ENCODE measurements around the gene TBCCD1.

DNA sequence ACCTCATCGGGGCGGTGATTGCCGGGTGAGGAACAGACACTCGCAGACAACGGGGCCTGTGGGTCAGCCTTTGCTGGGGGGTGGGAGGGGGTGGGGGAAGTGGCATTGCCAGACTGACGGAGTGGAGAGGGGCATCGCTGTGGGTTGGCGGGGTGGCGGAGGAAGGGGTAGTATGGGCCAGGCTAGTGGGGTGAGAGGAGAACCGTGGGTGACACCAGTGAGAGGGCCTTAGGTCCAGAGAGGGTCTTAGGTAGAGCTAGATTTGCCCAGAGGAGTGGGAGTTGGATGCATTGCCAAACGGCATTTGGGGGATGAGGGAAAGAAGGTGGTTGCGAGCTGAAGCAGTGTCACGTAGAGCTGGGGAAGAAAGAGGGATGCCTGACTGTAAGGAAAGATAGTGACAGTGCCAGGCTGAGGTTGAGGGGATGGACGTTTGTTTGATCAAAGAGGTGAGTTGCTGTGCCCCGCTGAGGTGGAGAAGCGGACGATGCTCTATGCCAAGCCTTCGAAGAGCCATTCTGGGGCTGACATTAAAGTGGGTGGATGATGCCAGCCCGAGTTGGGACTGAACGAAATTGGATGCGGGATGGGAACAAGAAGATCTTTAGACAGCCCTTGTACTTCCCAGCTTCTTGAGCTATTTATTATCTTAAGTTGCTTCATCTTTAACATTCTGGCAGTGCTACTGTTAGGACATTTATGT, 4.0 kb upstream of the TBCCD1 start:
- TF ChIP-seq, protein P1, sequence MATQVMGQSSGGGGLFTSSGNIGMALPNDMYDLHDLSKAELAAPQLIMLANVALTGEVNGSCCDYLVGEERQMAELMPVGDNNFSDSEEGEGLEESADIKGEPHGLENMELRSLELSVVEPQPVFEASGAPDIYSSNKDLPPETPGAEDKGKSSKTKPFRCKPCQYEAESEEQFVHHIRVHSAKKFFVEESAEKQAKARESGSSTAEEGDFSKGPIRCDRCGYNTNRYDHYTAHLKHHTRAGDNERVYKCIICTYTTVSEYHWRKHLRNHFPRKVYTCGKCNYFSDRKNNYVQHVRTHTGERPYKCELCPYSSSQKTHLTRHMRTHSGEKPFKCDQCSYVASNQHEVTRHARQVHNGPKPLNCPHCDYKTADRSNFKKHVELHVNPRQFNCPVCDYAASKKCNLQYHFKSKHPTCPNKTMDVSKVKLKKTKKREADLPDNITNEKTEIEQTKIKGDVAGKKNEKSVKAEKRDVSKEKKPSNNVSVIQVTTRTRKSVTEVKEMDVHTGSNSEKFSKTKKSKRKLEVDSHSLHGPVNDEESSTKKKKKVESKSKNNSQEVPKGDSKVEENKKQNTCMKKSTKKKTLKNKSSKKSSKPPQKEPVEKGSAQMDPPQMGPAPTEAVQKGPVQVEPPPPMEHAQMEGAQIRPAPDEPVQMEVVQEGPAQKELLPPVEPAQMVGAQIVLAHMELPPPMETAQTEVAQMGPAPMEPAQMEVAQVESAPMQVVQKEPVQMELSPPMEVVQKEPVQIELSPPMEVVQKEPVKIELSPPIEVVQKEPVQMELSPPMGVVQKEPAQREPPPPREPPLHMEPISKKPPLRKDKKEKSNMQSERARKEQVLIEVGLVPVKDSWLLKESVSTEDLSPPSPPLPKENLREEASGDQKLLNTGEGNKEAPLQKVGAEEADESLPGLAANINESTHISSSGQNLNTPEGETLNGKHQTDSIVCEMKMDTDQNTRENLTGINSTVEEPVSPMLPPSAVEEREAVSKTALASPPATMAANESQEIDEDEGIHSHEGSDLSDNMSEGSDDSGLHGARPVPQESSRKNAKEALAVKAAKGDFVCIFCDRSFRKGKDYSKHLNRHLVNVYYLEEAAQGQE (IDR thresholded peaks at IDR 0.05; ENCODE audit: insufficient read depth in 1 of 2, low read depth in 2 of 2, low read length in 2 of 2): no peak
- no peak for TF ChIP-seq TAF1 (IDR thresholded peaks at IDR 0.05; ENCODE audit: borderline replicate concordance, insufficient read depth, low read length)
- TF ChIP-seq POLR2AphosphoS5 (IDR thresholded peaks at IDR 0.05; ENCODE audit: low read depth, low read length): no peak
- no peak for TF ChIP-seq SIN3A (IDR thresholded peaks at IDR 0.05; ENCODE audit: borderline replicate concordance, insufficient read depth, low read length)
